Endometrial microvascular endothelial cells (primary cell): Measurements from ENCODE around the gene GADD45GIP1. TPM values are rescaled to one million over a fixed set of nuclear protein-coding genes. Genes with fewer than 3 reads are reported as not detected.
"Not testable (repeated sequence)": the region's sequence is repeated elsewhere in the genome, so short reads cannot be mapped to it uniquely, and the experiment has no call there.

Experiments used
- in situ Hi-C: cut with HindIII; loops from 2 replicates; pipeline ENCODE4 v1.10.0; 2017; ENCODE audit warnings: low sequenced_read_pairs, low pct_unique_long_range_greater_than_20kb; ENCODE audit errors: inconsistent ontology term
- total RNA-seq: library from RNA; depleted of rRNA; stranded (reverse); fragments of >200 nt; gene quantifications from one replicate; pipeline ENCODE4 v1.2.3, GENCODE V29; 2015; ENCODE audit errors: inconsistent ontology term

Gene GADD45GIP1
- total RNA-seq, 1 donor from 2014 or later: 41.4 TPM

- in situ Hi-C loops: no loop called here
These were observed 34.3 kb upstream of the GADD45GIP1 start for GRCh38 chr19:12991296-12991695.

GRCh38 chr19:12990853-12991252 lies 33.8 kb upstream of the GADD45GIP1 start:
- in situ Hi-C loops: no loop called here

GRCh38 chr19:12990431-12990830 lies 33.4 kb upstream of the GADD45GIP1 start:
- in situ Hi-C loops: no loop called here

- in situ Hi-C loops: no loop called here
These were observed 30.8 kb upstream of the GADD45GIP1 start for GRCh38 chr19:12987781-12988180.

GRCh38 chr19:12987190-12987589 lies 30.2 kb upstream of the GADD45GIP1 start:
- in situ Hi-C loops: no loop called here

- in situ Hi-C loops: no loop called here
These were observed 29.7 kb upstream of the GADD45GIP1 start for GRCh38 chr19:12986726-12987125.

GRCh38 chr19:12985049-12985776 lies 28.2 kb upstream of the GADD45GIP1 start:
- in situ Hi-C loops: no loop called here

GRCh38 chr19:12984683-12985048 lies 27.6 kb upstream of the GADD45GIP1 start:
- in situ Hi-C loops: no loop called here

GRCh38 chr19:12984143-12984627 lies 27.2 kb upstream of the GADD45GIP1 start:
- in situ Hi-C loops: no loop called here

- in situ Hi-C loops: no loop called here
These were observed 26.6 kb upstream of the GADD45GIP1 start for GRCh38 chr19:12983542-12984142.

- in situ Hi-C loops: no loop called here
These were observed 26.1 kb upstream of the GADD45GIP1 start for GRCh38 chr19:12983091-12983490.

- in situ Hi-C loops: no loop called here
These were observed 25.6 kb upstream of the GADD45GIP1 start for GRCh38 chr19:12982648-12983047.

GRCh38 chr19:12979974-12980373 lies 23.0 kb upstream of the GADD45GIP1 start:
- in situ Hi-C loops: no loop called here

GRCh38 chr19:12976109-12976508 lies 19.1 kb upstream of the GADD45GIP1 start:
- in situ Hi-C loops: not testable (repeated sequence)

GRCh38 chr19:12975221-12975741 lies 18.3 kb upstream of the GADD45GIP1 start:
- in situ Hi-C loops: no loop called here

GRCh38 chr19:12974301-12975220 lies 17.5 kb upstream of the GADD45GIP1 start:
- in situ Hi-C loops: no loop called here

GRCh38 chr19:12973236-12973635 lies 16.2 kb upstream of the GADD45GIP1 start:
- in situ Hi-C loops: no loop called here

GRCh38 chr19:12970070-12970820 lies 13.2 kb upstream of the GADD45GIP1 start:
- in situ Hi-C loops: no loop called here
